Measurements from ENCODE around the gene ZNF773. TPM values are rescaled to one million over a fixed set of nuclear protein-coding genes. Genes with fewer than 3 reads are reported as not detected.
"Not testable (repeated sequence)": the region's sequence is repeated elsewhere in the genome, so short reads cannot be mapped to it uniquely, and the experiment has no call there.

The ZNF773 gene
- total RNA-seq (1 to 10 TPM in 4 of 5 donors, under 1 TPM in 1; 0.45 to 9.9 (median 1.4) TPM), polyA plus RNA-seq (1 to 10 TPM; 1.3 to 4.6 (median 2.4) TPM)
- long read RNA-seq, donor 1, partial matches to known transcripts, result 0 of 1 reads
- long read RNA-seq, donor 1, other reads (novel, unspliced or antisense), result 0 of 1 reads
- long read RNA-seq, donor 2, partial matches to known transcripts, result 0 of 1 reads
- long read RNA-seq, donor 2, other reads (novel, unspliced or antisense), result 0 of 1 reads
- long read RNA-seq, donor 3, partial matches to known transcripts, result 0 of 2 reads
- long read RNA-seq, donor 3, other reads (novel, unspliced or antisense), result 0 of 2 reads
- long read RNA-seq, donor 4, result 0 reads
- long read RNA-seq, donor 5, partial matches to known transcripts, result 0 of 2 reads
- long read RNA-seq, donor 5, other reads (novel, unspliced or antisense), result 0 of 2 reads
- long read RNA-seq, donor 6, partial matches to known transcripts, result 0 of 7 reads
- long read RNA-seq, donor 6, other reads (novel, unspliced or antisense), result 0 of 7 reads
- long read RNA-seq, donor 7, partial matches to known transcripts, result 0 of 1 reads
- long read RNA-seq, donor 7, other reads (novel, unspliced or antisense), result 0 of 1 reads
- long read RNA-seq, donor 8, partial matches to known transcripts, result 0 of 2 reads
- long read RNA-seq, donor 8, other reads (novel, unspliced or antisense), result 0 of 2 reads
- long read RNA-seq, donor 9, partial matches to known transcripts, result 0 of 1 reads
- long read RNA-seq, donor 9, other reads (novel, unspliced or antisense), result 0 of 1 reads
- long read RNA-seq, donor 10, result 0 reads

DNA sequence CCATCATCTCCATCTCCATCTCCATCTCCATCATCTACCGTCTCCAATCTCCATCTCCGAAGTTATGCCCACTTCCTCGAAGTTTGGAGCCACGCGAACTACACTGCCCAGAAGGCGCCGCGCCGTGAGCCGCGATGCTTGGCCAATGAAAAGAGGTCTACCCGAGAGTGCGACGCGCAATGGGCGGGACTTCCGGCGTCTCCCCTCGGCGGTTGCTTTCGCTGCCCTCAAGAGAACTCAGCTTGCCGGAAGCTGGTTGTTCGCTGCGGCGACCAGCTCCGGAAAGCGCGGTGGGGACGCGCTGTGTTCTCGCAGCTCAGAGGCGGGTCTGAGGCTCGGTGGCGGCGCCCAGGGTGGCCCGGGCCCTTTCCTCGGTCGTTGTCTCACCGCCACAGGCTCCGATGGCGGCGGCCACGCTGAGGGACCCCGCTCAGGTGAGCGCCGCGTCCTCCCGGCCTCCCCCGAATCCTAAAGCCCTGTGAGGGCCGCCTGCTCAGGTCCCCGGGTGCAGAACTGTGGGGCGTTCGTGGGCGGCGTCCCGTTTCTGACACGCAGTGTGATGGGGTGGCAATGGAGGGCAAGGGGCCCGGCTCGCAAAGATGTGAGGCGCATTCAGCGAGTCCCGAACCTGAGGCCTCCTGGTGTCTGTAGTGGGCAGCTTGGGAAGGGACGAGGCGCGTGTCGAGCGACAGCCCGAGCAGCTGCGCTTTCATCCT, at the start of gene ZNF773:
Gene ZNF773, plus strand, starts transcription at position 259 of the 716 bp plus-strand sequence. Its CDS starts 143 bp downstream, at position 402.
- DNase-seq, result peak; percentile 96 to 99
- peaks cover 0 to 41% (median 24%) of the 10 kb centered on the region in 4 donors for H3K36me3 ChIP-seq
- peak; percentile 78 to 93 (median 84) for TF ChIP-seq POLR2AphosphoS5 (IDR thresholded peaks at IDR 0.05)
- H3K4me3 ChIP-seq, result peak within 1 kb of the TSS; percentile 77 to 84 (median 82)
- H3K27ac ChIP-seq, result peak within 1 kb of the TSS; percentile 76 to 90 (median 86)
- H3K9me3 ChIP-seq, result peaks cover 7 to 69% (median 42%) of the 10 kb centered on the region in 4 donors
- H3K4me1 ChIP-seq, result peaks cover 5 to 12% (median 8%) of the 10 kb centered on the region in 4 donors
- intact Hi-C loops (cut with DNase I; ENCODE audit: low total_unique reads); H3K27me3 ChIP-seq: not testable (repeated sequence)
- 0 to 2% (median 1%) methylated on average over 35 to 61 of the region's 69 CpGs for WGBS, 5 donors

DNA sequence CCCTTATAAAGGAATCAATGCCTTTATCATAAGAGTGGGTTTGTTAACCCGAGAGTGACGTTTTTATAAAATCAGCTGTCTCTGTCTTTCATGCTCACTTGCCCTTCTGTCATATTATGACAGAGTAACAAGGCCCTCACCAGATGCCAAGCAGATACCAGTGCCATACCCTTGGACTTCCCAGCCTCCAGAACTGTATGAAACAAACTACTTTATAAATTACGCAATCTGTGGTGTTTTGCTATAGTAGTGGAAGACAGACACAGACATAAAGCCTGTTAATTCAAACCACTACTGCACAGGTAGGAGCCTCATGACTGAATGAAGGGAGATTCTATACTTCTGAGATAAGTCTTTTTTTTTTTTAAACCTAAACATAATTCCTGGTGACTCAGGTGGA, 47.4 kb upstream of the ZNF773 start:
- TF ChIP-seq POLR2AphosphoS5 (IDR thresholded peaks at IDR 0.05), result no peak
- TF ChIP-seq POLR2A (IDR thresholded peaks at IDR 0.05), result no peak
- TF ChIP-seq, protein P1, sequence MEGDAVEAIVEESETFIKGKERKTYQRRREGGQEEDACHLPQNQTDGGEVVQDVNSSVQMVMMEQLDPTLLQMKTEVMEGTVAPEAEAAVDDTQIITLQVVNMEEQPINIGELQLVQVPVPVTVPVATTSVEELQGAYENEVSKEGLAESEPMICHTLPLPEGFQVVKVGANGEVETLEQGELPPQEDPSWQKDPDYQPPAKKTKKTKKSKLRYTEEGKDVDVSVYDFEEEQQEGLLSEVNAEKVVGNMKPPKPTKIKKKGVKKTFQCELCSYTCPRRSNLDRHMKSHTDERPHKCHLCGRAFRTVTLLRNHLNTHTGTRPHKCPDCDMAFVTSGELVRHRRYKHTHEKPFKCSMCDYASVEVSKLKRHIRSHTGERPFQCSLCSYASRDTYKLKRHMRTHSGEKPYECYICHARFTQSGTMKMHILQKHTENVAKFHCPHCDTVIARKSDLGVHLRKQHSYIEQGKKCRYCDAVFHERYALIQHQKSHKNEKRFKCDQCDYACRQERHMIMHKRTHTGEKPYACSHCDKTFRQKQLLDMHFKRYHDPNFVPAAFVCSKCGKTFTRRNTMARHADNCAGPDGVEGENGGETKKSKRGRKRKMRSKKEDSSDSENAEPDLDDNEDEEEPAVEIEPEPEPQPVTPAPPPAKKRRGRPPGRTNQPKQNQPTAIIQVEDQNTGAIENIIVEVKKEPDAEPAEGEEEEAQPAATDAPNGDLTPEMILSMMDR (IDR thresholded peaks at IDR 0.05), result no peak
- TF ChIP-seq EP300 (IDR thresholded peaks at IDR 0.05), result no peak
- Histone ChIP-seq H3K4me1 (no peaks in the 10 kb centered on the region), H3K27me3 (no peaks in the 10 kb centered on the region), H3K27ac (no peak overlapping the region), H3K36me3 (peaks cover 0 to 50% (median 2%) of the 10 kb centered on the region in 4 donors), H3K9me3 (peaks cover 9 to 92% (median 51%) of the 10 kb centered on the region in 4 donors), H3K4me3 (no peak overlapping the region)
- DNase-seq, result no peak
- WGBS, 5 donors, result 89 to 99% (median 95%) methylated on average over 3 of the region's 3 CpGs
- intact Hi-C loops (cut with DNase I; ENCODE audit: low total_unique reads), result no loop called here

DNA sequence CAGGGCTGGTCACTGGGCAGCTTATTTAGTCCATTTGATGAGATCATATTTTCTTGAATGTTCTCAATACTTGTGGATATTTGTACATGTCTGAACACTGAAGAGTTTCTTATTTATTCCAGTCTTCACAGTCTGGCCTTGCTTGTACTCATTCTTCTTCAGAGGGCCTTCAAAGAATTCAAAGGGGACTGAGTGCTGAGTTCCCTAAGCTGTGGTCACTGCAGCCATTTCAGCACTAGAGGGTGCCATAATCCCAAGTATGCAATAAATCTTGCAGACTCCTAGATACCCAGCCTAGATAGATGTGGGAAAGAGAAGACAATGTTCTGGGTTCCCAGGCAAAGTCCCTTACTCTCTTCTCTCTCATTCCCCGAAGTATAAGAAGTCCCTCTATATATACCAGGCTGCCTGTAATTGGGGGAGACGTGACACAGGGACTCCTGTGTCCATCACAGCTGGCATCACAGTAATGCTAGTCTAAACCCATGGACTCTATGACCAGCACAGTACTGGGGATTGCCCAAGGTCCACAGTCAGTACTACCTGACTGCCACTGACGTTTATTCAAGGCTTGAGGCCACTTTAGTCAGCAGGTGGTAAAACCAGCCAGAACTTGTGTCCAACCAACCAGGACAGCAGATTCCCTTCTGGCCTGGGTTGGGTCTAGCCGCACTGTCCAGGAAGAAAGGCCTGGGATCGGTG, 33.9 kb upstream of the ZNF773 start:
- Histone ChIP-seq H3K27me3 (no peaks in the 10 kb centered on the region), H3K4me1 (no peaks in the 10 kb centered on the region), H3K36me3 (peaks cover 0 to 49% (median 7%) of the 10 kb centered on the region in 4 donors), H3K9me3 (peaks cover 33 to 99% (median 86%) of the 10 kb centered on the region in 4 donors), H3K4me3 (no peak overlapping the region), H3K27ac (no peak overlapping the region)
- TF ChIP-seq EP300 (IDR thresholded peaks at IDR 0.05), result no peak
- no peak for TF ChIP-seq POLR2A (IDR thresholded peaks at IDR 0.05)
- TF ChIP-seq, protein P1 (IDR thresholded peaks at IDR 0.05), result no peak
- TF ChIP-seq POLR2AphosphoS5 (IDR thresholded peaks at IDR 0.05), result no peak
- DNase-seq, result peak in 1 of 2 donors; percentile 9
- intact Hi-C loops (cut with DNase I; ENCODE audit: low total_unique reads), result no loop called here
- 73 to 95% (median 81%) methylated on average over 5 of the region's 5 CpGs for WGBS, 5 donors

DNA sequence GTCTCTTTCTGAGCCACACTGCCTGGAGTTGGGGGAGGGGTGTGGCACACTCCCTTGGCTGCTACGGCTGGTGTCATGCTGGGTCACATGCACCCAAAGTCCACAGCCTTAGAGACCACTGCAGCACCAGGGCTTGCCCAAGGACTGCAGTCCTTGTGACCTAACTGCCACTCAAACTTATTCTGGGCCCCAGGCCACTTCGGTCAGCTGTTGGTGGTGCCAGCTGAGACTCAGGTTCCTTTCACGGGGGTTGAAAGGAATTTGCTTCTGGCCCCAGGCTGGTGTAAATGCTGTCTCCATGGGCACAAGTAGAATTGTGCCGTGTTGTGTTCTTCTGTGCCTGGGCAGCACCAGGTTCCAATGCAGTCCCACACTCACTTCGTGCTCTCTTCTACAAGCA, 33.2 kb upstream of the ZNF773 start:
- Histone ChIP-seq H3K4me3 (no peak overlapping the region), H3K27ac (no peak overlapping the region)
- TF ChIP-seq POLR2AphosphoS5 (IDR thresholded peaks at IDR 0.05), result no peak
- TF ChIP-seq, protein P1 (IDR thresholded peaks at IDR 0.05), result no peak
- no peak for TF ChIP-seq EP300 (IDR thresholded peaks at IDR 0.05)
- TF ChIP-seq POLR2A (IDR thresholded peaks at IDR 0.05), result no peak

More for the DNA sequence above, 33.2 kb upstream of the ZNF773 start:
- WGBS, 5 donors, result 82 to 100% (median 95%) methylated on average over 4 to 5 of the region's 5 CpGs
- Histone ChIP-seq H3K4me1 (no peaks in the 10 kb centered on the region), H3K9me3 (peaks cover 36 to 99% (median 88%) of the 10 kb centered on the region in 4 donors), H3K27me3 (no peaks in the 10 kb centered on the region), H3K36me3 (peaks cover 0 to 52% (median 7%) of the 10 kb centered on the region in 4 donors)
- no peak for DNase-seq
- intact Hi-C loops (cut with DNase I; ENCODE audit: low total_unique reads), result no loop called here

Measured in stomach (tissue), 19 donors.